Neural progenitor cell (in vitro differentiated cells): ENCODE results near the gene CDH13.

Experiments
- CTCF ChIP-seq: fragments of 200-600 bp; sonication (generic); IDR thresholded peaks from 2 replicates; pipeline ENCODE4 v1.5.1; 2017; ENCODE audit warnings: antibody characterized with exemption, mild to moderate bottlenecking
- EZH2 ChIP-seq: fragments of 200-600 bp; sonication (generic); IDR thresholded peaks from 2 replicates; pipeline ENCODE4 v1.6.1; 2017; ENCODE audit warnings: antibody characterized with exemption, mild to moderate bottlenecking, moderate library complexity
- EZH2phosphoT487 ChIP-seq: fragments of 200-600 bp; sonication (generic); IDR thresholded peaks from 2 replicates; pipeline ENCODE4 v1.6.1; 2017; ENCODE audit warnings: antibody characterized with exemption

GRCh38 chr16:82882226-82882625 lies 255.5 kb downstream of the CDH13 start:
- TF ChIP-seq CTCF (no peak), EZH2 (no peak), EZH2phosphoT487 (no peak)
